GM19043 (cell line): ENCODE results near the gene USP9Y.
A peak's percentile ranks its signal among the peaks of the same experiment; 100 is the strongest.
"Not testable (repeated sequence)": the region's sequence is repeated elsewhere in the genome, so short reads cannot be mapped to it uniquely, and the experiment has no call there.

ENCODE experiments used
- ATAC-seq: cut with Tn5 transposase; IDR thresholded peaks from one replicate; pipeline ENCODE4 v1.9.1; 2021; ENCODE audit warnings: low read depth; ENCODE audit not compliant: unreplicated experiment

The USP9Y gene

GRCh38 chrY:12701181-12701695, at the start of gene USP9Y:
Gene USP9Y, plus strand, starts transcription at chrY:12701231. Its CDS starts 8,217 bp downstream, at chrY:12709448.
- ATAC-seq: no peak

- ATAC-seq: no peak
Observed at GRCh38 chrY:12651621-12652036, 49.4 kb upstream of the USP9Y start.

GRCh38 chrY:12661745-12662681, 39.0 kb upstream of the USP9Y start:
- ATAC-seq: peak; percentile 51

GRCh38 chrY:12662745-12663591, 38.1 kb upstream of the USP9Y start:
- ATAC-seq: peak; percentile 39

GRCh38 chrY:12663845-12664244, 37.2 kb upstream of the USP9Y start:
- not testable (repeated sequence) for ATAC-seq

- no peak for ATAC-seq
Observed at GRCh38 chrY:12678111-12678510, 22.9 kb upstream of the USP9Y start.

- ATAC-seq: no peak
Observed at GRCh38 chrY:12681535-12681934, 19.5 kb upstream of the USP9Y start.

- no peak for ATAC-seq
Observed at GRCh38 chrY:12688337-12688736, 12.7 kb upstream of the USP9Y start.

GRCh38 chrY:12700087-12700486, 944 bp upstream of the USP9Y start:
- no peak for ATAC-seq

GRCh38 chrY:12702174-12702573, 1.1 kb downstream of the USP9Y start:
- no peak for ATAC-seq

GRCh38 chrY:12710460-12710859, 9.4 kb downstream of the USP9Y start:
- ATAC-seq: no peak

GRCh38 chrY:12715376-12715775, 14.3 kb downstream of the USP9Y start:
- no peak for ATAC-seq

- ATAC-seq: no peak
Observed at GRCh38 chrY:12729746-12730145, 28.7 kb downstream of the USP9Y start.

- ATAC-seq: peak; percentile 74
Observed at GRCh38 chrY:12733625-12734024, 32.6 kb downstream of the USP9Y start.

GRCh38 chrY:12734051-12734450, 33.0 kb downstream of the USP9Y start:
- ATAC-seq: no peak

GRCh38 chrY:12741414-12741813, 40.4 kb downstream of the USP9Y start:
- ATAC-seq: no peak

- ATAC-seq: no peak
Observed at GRCh38 chrY:12742725-12743124, 41.7 kb downstream of the USP9Y start.

- no peak for ATAC-seq
Observed at GRCh38 chrY:12744091-12744490, 43.1 kb downstream of the USP9Y start.

GRCh38 chrY:12749293-12749692, 48.3 kb downstream of the USP9Y start:
- ATAC-seq: no peak

GRCh38 chrY:12752856-12753255, 51.8 kb downstream of the USP9Y start:
- ATAC-seq: no peak

GRCh38 chrY:12756021-12756420, 55.0 kb downstream of the USP9Y start:
- no peak for ATAC-seq
